Peyer's patch (tissue), 4 donors: ENCODE results near the gene CACNA1G.

Experiments
- POLR2A ChIP-seq, 2 donors: fragments of 450-650 bp; IDR thresholded peaks; one replicate each; pipeline ENCODE4 v1.5.1; 2017; ENCODE audit warnings: antibody characterized with exemption in 2 of 2, mild to moderate bottlenecking in 2 of 2, moderate library complexity in 2 of 2
- TF ChIP-seq, protein P1 (sequence below), 6 experiments: fragments of 450-650 bp in 4 of 6; fragments of 200-600 bp in 2 of 6; sonication (generic) in 1 of 6; IDR thresholded peaks; one replicate each; pipeline ENCODE4 v1.5.1; 2017 to 2019; ENCODE audit warnings: antibody characterized with exemption in 6 of 6, mild to moderate bottlenecking in 3 of 6, moderate library complexity in 1 of 6

GRCh38 chr17:50535407-50535806 is 25.1 kb upstream of the CACNA1G start:
- TF ChIP-seq, protein P1, sequence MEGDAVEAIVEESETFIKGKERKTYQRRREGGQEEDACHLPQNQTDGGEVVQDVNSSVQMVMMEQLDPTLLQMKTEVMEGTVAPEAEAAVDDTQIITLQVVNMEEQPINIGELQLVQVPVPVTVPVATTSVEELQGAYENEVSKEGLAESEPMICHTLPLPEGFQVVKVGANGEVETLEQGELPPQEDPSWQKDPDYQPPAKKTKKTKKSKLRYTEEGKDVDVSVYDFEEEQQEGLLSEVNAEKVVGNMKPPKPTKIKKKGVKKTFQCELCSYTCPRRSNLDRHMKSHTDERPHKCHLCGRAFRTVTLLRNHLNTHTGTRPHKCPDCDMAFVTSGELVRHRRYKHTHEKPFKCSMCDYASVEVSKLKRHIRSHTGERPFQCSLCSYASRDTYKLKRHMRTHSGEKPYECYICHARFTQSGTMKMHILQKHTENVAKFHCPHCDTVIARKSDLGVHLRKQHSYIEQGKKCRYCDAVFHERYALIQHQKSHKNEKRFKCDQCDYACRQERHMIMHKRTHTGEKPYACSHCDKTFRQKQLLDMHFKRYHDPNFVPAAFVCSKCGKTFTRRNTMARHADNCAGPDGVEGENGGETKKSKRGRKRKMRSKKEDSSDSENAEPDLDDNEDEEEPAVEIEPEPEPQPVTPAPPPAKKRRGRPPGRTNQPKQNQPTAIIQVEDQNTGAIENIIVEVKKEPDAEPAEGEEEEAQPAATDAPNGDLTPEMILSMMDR (IDR thresholded peaks at IDR 0.05): no peak
- no peak for TF ChIP-seq POLR2A (IDR thresholded peaks at IDR 0.05)
